GM19043 (cell line): ENCODE results near the gene SSPN.
A peak's percentile ranks its signal among the peaks of the same experiment; 100 is the strongest.

Experiments
- ATAC-seq: cut with Tn5 transposase; IDR thresholded peaks from one replicate; pipeline ENCODE4 v1.9.1; 2021; ENCODE audit warnings: low read depth; ENCODE audit not compliant: unreplicated experiment

Gene SSPN

GRCh38 chr12:26185532-26186320 lies 9.6 kb upstream of the SSPN start:
- ATAC-seq = no peak

GRCh38 chr12:26187014-26187798 lies 8.2 kb upstream of the SSPN start:
- ATAC-seq = no peak

GRCh38 chr12:26188127-26188526 lies 7.2 kb upstream of the SSPN start:
- ATAC-seq = no peak

DNA sequence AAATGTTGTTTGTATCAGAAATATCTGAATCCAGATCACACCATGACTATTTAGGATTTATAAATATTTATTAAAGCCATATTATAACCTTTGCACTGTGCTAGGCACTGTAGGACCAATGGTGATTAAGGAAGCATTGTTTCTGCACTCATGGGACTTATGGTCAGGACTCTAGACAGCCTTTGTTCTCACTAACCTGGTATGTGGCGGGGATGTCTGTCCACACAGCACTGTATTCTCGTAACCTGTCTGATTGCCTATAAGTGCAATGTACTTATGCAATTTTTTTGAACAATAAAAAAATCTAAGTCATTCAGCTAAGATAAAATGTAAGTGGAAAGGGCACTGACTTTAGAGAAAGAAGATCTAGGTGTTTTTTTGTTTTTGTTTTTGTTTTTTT lies 6.7 kb upstream of the SSPN start:
- ATAC-seq = no peak

DNA sequence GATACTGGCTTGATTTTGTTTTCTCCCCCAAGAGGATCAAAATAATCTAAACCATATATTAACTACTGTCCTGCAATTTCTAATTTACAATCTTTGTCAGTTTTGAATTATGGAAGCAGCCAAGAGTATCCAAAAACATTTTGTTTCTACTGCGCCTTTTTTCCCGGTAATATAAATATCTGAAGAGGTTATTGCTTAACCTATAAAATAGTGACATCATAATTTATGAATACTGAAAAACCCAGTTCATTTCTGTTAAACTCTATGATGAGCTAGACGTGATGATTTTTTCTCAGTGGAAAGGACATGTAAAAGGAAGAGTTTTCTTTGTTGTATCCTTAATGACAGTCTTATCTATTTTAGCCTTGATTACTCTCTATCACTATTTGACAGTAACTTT lies 3.2 kb upstream of the SSPN start:
- no peak for ATAC-seq

DNA sequence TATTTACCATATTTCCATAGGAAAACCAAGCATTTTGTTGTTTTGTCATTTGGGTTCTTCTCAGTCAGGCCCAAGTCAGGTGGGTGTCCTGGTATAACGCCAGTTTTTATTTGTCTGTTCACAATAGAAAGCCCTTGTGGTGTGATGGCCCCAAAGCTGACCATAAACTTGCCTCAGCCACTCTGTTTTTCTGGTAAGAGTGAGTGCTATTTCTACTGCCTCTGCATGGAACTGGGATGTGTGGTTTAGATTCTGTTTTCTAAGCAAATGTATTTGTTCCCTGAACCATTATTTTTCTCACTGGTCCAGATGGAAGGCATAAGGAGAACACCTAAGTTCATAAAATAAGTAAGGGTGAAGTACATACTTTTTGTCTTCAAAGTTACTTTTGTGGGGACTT lies 1.8 kb upstream of the SSPN start:
- ATAC-seq = no peak

GRCh38 chr12:26195641-26196420 lies 458 bp downstream of the SSPN start:
- ATAC-seq = peak; percentile 58

- no peak for ATAC-seq
These were observed 996 bp downstream of the SSPN start for GRCh38 chr12:26196421-26196716.

DNA sequence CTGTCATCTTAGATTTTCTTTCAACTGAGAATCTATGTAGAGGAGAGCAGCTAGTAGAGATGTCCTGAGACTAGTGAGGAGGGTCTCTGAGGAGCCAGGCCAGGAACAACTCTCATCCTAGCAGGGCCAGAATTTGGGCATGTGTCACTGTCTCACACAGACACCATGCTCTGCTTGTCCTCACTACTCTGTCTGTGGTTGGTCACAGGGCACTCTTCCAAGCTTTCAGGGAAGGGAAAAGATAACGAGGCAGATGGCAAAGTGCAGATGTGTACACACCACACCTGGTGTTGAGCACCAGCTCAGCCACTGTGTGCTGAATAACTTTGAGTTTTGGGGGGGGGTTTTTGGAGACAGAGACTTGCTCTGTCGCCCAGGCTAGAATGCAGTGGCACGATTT lies 2.5 kb downstream of the SSPN start:
- no peak for ATAC-seq

- no peak for ATAC-seq
These were observed 3.4 kb downstream of the SSPN start for GRCh38 chr12:26198742-26199141.

DNA sequence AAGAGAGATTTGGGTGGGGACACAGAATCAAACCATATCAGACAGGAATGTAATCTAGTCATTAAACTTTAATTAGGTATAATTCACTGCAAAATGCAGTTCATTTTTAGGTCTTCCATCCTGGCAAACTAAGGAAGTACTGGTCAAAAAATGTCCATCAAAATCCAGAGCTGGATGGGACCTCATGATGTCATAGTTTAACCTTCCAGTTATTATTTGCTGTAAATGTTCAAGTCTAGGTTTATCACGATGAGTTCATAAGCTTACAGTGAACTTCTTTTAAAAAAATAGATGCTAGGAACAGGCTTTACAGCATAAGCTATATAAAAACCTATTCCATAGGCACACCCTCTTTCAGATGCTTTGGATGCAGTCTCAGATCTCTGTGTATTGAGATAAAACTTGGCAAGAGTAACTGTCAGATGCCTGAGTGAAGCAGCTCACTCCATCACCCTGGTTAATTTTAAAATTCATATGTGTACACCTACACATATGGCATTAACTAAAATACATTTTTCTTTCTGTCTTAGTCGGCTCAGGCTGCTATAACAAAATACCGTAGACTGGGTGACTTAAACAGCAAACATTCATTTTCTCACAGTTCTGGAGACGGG lies 7.9 kb downstream of the SSPN start:
- ATAC-seq = no peak

DNA sequence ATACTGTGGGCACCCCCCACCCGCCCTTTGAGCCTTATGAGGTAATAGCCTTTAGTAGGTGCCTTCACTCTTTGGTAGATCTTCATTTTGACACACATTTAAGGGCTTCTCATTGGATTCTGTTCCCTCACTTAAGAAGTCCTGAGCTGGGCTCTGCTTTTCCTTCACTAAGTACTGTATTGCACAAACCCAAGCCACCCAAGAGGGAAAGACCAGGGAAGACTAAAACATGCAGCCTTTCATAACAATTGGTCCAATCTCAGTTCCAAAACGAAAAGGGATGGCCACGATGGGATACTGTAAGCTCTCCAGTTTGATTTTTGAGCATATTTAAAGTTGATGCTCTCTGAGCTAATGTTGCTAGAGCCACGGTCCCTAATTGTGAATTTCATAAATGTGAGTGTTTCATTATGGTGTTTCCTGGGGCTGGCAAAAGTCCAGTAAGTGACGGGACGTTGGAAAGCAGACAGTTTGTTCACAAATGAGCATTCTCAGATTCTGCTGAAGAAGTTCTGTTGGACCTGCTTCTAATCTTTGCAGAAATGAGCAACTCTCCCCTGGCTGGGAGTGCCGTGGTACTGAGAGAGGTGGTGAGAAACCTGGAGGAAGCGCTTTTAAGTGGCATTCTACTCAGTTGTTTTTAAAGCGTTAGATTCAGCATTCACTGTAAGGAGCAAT lies 9.4 kb downstream of the SSPN start:
- ATAC-seq = no peak

- no peak for ATAC-seq
These were observed 9.9 kb downstream of the SSPN start for GRCh38 chr12:26205298-26205697.

- no peak for ATAC-seq
These were observed 10.6 kb downstream of the SSPN start for GRCh38 chr12:26205941-26206340.

GRCh38 chr12:26211331-26211730 lies 16.0 kb downstream of the SSPN start:
- no peak for ATAC-seq

GRCh38 chr12:26212396-26212795 lies 17.0 kb downstream of the SSPN start:
- no peak for ATAC-seq

DNA sequence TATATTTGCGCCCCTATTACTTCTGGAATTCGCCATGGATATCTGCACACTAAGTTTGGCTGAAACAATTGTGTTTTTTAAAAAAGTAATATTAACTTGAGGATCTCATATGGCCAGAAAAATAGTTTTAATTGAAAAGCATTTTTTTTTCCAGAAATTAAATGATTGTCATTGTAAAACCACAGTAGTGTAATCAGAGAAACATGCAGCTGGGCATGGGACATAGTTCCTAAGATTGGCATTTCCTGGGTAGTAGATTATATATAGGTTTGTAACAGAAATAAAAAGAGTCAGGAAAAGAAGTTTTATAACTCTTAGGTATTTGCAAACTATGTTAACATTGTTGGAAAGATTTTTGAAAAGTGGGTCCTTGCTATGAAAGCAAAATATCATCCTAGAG lies 17.6 kb downstream of the SSPN start:
- no peak for ATAC-seq

DNA sequence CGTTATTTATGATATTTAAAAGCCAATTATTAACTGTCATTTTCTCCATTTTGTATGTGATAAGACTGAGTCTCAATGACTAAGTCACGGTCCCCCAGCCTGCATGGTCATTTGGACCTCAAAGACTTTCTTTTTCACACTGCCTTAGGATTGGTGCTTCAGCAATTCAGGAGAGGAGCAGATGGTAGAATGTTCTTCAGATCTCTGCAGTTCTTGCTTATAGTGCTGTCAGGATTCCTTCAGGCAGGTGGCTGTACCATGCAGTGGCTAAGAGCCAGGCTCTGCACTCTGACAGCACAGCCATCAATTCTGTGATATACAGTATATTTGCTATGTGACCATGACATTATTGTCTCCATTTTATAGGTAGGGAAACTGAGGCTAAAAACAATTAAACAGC lies 18.7 kb downstream of the SSPN start:
- no peak for ATAC-seq

DNA sequence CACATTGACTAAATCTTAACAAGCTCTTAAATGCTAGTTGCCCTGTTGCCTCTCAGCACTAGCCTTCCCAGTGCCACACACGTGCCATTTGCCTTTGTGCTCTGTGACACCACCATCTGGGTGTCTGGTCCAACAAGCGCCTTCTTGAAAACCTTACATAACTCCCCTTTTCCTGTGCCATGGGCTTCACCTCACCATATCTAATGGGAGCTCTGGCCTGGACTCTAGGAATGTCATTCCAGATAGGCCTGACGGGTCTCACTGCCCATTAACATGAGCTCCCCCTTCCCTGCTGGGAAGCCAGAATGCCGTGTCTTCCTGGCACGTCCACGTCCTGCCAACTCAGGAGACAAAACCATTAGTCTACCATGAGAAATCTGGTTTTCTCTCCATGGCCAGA lies 24.4 kb downstream of the SSPN start:
- no peak for ATAC-seq

- ATAC-seq = no peak
These were observed 29.3 kb downstream of the SSPN start for GRCh38 chr12:26224657-26225056.

DNA sequence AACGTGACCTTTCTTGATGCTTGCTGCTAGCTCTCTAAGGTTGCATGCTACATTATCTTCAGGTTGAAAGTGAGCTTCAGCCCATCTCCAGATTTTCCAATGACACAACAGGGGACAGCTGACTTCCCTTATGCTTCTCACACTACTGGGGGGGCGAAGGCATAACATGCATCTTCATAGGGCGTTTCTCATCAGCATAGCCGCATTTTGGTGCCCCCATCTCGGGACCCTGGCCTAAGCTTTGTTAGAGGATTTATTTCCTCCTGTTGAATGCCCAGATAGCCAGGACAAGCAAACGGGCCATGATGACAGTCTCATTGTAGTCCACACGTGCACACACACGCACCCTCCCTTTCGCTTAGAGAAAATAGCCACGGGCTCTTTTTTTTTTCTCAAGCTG lies 30.7 kb downstream of the SSPN start:
- ATAC-seq = no peak
